ENCODE results near the gene AUTS2.
"Not testable (repeated sequence)": the region's sequence is repeated elsewhere in the genome, so short reads cannot be mapped to it uniquely, and the experiment has no call there.

AUTS2 gene

GRCh38 chr7:70632400-70632799, 1034.1 kb downstream of the AUTS2 start:
- no peak for DNase-seq

- DNase-seq: no peak
Measured at GRCh38 chr7:70634071-70634470, 1035.8 kb downstream of the AUTS2 start.

GRCh38 chr7:70634610-70635068, 1036.4 kb downstream of the AUTS2 start:
- no peak for DNase-seq

- DNase-seq: no peak
Measured at GRCh38 chr7:70635633-70636032, 1037.4 kb downstream of the AUTS2 start.

- no peak for DNase-seq
Measured at GRCh38 chr7:70636169-70636568, 1037.9 kb downstream of the AUTS2 start.

- no peak for DNase-seq
Measured at GRCh38 chr7:70637726-70638125, 1039.5 kb downstream of the AUTS2 start.

GRCh38 chr7:70638158-70639107, 1040.2 kb downstream of the AUTS2 start:
- DNase-seq: no peak

- DNase-seq: no peak
Measured at GRCh38 chr7:70640266-70640833, 1042.1 kb downstream of the AUTS2 start.

- no peak for DNase-seq
Measured at GRCh38 chr7:70641882-70642281, 1043.6 kb downstream of the AUTS2 start.

GRCh38 chr7:70645279-70645678, 1047.0 kb downstream of the AUTS2 start:
- no peak for DNase-seq

GRCh38 chr7:70645876-70646351, 1047.6 kb downstream of the AUTS2 start:
- no peak for DNase-seq

GRCh38 chr7:70646536-70647248, 1048.4 kb downstream of the AUTS2 start:
- no peak for DNase-seq

GRCh38 chr7:70647801-70648498, 1049.7 kb downstream of the AUTS2 start:
- peak; percentile 69 for DNase-seq

- DNase-seq: not testable (repeated sequence)
Measured at GRCh38 chr7:70648499-70648861, 1050.2 kb downstream of the AUTS2 start.

GRCh38 chr7:70649323-70649722, 1051.0 kb downstream of the AUTS2 start:
- no peak for DNase-seq

GRCh38 chr7:70654146-70654545, 1055.9 kb downstream of the AUTS2 start:
- no peak for DNase-seq

GRCh38 chr7:70654979-70655378, 1056.7 kb downstream of the AUTS2 start:
- no peak for DNase-seq

- no peak for DNase-seq
Measured at GRCh38 chr7:70655694-70656093, 1057.4 kb downstream of the AUTS2 start.

- no peak for DNase-seq
Measured at GRCh38 chr7:70657571-70657970, 1059.3 kb downstream of the AUTS2 start.

- DNase-seq: no peak
Measured at GRCh38 chr7:70657989-70658632, 1059.8 kb downstream of the AUTS2 start.

- DNase-seq: no peak
Measured at GRCh38 chr7:70659263-70659662, 1061.0 kb downstream of the AUTS2 start.

GRCh38 chr7:70660154-70660818, 1062.0 kb downstream of the AUTS2 start:
- DNase-seq: no peak

Measured in stimulated activated CD4-positive, alpha-beta T cell treated with anti-CD3 and anti-CD28 coated beads, Interleukin-4, amount 100 ng/mL, for 24 hours (primary cell).